Iris pigment epithelial cell (primary cell): ENCODE measurements around the gene ARID1B.

Experiments used
- DNase-seq: peaks from one replicate; pipeline ENCODE4 v3.0.0-alpha.2; 2011; ENCODE audit warnings: low read depth

ARID1B gene

DNA sequence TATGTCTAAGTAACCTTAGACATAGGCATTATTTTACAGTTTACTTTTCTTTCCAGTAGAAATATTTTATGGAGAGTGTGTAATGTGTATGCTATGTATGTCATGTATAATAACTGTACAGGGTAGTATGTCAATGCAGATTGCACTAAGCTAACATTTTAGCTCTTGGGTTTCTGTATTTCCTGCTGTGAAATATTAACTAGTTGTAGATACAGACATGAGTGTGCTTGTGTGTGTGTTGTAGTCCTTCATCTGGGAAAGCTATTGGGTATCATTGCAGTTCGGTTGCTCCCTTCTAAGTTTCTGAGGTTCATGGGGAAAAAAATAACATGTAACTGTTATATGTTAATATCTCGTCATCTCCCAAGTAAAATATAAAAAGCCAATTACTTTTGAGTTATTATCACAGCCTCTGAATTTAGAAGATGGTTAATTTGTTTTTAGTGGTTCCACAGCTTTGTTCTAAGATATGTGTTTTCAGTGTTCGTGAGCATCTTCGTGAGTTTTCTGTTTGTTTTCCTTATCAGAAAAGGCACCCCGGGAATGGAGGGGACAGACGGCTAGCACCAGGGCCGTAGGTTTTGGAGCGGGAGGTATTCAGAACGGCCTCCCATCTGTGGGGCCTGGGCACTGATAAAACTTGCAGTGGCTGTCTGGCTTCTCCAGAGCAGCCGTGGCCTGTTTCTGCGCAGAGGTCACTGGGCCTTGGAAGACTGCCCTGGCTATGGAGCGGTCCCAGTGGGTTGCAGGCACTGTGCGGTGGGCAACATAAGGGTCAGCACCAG is 215.0 kb downstream of the ARID1B start:
- peak; percentile 39 for DNase-seq

- DNase-seq = no peak
Observed at GRCh38 chr6:156993713-156994112, 216.5 kb downstream of the ARID1B start.

DNA sequence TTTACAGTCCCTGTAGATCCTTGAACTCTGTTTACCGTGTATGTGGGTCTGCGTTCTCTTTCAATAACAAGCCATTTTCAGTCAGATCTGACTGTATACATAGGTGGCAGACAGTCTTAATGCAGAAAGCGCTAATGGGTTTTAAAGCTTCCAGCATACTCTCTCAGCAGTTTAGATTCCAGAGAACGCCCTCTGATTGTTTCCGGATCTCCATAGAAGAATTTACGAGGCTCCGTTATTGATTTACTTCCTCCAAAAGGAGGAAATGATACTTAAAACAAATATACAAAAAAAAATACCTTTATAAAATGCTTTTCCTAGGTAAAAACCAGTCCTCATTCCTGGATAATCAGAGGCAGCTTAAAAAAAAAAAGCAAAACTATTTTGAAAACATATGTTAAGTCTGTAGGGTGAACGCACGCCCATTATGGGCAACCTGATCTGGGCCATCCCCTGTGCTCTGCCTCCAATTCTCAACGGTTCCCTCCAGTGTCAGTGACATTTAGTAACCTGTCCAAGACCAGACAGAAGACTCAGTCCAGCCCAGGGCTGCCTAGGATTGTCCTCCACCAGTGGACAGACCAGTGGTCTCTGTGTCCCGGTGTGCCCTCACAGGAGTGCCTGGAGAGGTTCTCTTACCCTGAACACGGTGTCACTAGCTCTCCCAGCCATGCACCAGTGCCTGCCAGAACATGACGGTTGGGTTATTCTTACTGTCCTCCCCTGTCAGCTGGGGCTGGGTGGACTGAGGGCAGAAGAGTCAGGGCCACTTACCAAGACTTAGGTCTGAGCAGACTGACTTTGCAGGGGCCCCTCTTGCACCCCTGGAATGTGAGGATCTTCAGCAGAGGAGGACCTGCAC is 217.3 kb downstream of the ARID1B start:
- DNase-seq = no peak

DNA sequence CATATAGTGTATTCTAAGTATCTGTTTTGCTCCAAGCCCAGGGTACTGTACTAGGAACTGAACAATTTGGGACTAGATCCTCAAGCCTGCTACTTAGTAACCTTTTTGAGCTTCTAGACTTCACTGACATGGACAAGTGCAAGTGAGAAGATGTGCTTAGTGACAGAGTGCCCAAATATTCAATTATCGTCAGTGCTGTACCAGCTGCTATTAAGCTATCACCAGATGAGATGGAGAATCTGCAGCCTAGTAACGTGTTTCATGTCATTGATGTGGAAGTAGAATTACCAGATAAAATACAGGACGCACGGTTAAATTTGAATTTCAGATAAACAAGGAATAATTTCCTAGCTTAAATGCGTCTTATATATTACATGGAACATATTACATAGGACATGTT is 218.3 kb downstream of the ARID1B start:
- DNase-seq = no peak

DNA sequence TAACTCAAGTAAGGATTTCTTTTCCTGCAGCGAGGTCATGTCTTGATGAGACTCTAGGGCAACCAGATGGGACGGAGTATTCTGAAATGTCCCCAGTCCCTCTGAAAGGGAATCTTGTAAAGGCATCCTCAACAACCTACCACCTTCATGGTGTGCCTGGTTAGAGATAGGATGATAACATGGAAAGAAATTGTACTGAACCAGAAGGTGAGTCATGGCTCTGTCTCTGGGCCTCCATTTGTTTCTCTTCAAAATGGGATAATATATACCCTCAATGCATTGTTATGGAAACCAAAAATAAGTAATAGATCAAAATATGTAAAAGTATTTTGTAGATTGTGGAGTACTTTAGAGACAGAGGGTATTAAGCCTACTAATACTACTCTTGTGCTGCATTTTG is 219.1 kb downstream of the ARID1B start:
- no peak for DNase-seq

GRCh38 chr6:156998794-156999330 is 221.7 kb downstream of the ARID1B start:
- no peak for DNase-seq

DNA sequence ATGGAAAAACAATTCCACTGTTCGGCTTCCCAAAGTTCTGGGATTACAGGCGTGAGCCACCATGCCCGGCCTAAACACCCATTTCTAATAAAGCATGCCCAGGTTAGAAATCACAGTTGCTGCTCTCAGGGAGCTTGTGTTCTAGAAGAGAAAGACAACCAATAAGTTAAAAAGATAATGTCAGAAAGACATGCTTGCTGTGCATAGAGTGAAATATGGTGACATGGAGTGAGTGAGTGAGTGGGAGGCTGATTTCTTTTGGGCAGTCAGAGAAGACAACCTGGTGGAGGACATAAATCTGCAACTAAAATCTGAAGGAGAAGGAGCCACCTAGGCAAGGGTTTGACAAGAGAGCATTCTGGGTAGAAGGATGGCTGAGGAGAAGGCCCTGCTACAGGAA is 222.6 kb downstream of the ARID1B start:
- DNase-seq = no peak

GRCh38 chr6:157001716-157002115 is 224.5 kb downstream of the ARID1B start:
- no peak for DNase-seq

- DNase-seq = no peak
Observed at GRCh38 chr6:157002774-157003173, 225.6 kb downstream of the ARID1B start.

DNA sequence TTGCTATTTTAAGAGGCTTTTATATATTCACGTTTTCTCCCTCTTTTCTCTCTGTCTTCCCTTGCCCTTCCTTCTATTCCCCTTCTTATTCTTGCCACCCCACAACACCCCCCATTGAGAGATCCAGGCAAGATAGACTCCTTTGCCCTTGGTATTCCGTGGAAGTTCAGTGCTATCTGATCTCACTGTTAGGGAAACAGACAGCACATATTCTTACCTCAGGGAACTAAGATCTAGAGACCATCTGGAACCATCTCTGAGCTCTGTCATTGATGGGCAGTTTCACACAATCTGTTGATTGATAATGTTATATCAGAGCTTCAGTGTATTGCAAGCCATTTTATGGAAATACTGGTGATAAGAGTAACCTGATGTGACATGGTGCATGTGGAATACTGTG is 228.8 kb downstream of the ARID1B start:
- no peak for DNase-seq

- no peak for DNase-seq
Observed at GRCh38 chr6:157008568-157008967, 231.4 kb downstream of the ARID1B start.

DNA sequence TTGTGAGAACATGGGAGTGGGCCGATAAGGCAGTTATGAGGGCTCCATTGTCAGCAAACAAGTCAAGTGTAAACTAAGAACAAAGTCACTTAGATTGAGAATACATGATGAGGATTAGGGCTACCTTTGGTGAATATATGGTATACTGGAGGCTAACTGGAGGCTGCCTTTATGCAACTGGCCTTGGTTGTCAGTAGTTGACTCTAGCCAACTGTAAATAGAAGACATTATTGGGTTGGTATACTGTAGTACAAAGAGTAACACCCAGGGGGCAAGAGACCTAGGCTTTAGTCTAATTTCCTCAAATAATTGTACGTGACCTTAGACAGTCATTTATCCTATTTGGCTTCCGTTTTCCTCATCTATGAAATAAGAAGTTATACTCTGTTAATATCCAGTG is 235.2 kb downstream of the ARID1B start:
- no peak for DNase-seq

DNA sequence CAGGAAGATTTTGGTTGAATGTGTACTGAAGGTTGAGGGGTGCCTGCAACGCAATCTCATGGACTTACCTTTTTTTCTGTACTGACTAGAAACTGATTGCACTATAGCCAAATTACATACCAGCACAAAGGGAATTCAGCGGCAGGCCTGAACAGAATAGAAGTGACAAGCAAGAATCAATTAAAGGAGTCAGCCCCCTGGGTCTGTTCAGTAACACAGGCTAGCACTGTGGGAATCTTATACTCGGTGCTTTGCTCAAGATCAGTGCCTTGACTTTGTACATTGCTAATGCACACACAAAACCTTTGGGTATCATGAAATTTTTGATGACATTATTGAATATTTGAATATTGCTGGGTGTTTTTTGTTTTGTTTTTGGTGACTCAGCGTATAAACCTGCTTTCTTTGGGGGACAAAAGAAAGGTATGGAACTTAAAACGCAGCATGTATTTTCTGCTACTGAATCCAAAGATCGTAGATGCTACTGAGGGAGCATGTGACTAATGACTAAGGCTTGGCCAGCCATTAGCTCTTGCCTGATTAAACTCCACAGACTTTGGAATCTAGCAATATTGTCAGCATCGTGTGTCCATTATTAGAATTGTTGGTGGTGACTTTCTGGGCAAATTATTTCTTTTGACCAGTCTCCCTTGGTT is 236.6 kb downstream of the ARID1B start:
- DNase-seq = no peak

DNA sequence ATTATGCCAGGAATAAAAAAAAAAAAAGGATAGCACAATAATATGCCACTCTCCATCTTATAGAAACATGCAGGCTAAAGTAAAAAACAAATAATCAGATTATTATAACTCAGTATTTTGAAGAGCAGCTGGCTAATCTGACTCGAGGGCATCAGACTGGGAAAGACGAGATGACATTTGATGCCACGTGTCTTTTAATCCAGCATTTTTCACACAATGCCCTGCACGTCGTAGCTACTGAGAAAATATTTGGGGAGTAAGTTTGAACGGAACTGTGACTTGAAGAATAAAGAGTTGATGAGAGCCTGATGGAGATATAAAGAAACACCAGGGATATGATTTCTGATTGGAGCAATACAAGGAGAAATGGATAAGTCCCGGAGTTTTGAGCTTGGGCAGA is 237.7 kb downstream of the ARID1B start:
- DNase-seq = no peak

DNA sequence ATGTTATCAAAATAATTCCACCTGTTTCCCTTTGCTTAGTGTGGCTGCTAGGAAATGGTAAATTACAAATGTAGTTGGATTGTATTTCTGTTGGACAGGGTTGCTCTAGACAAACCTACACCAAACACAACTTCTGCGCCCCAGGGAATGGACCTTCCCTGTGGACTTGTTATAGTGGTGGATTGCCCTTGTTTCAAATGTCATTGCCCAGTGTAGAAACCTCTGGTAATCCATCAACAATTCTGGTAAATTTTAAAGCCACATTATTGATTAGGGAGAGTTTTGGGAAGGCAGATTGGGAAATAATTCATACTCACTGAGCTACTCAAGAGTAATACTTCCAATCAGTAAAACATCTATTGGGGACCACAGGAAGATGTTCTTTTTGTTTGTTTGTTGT is 239.8 kb downstream of the ARID1B start:
- DNase-seq = no peak

DNA sequence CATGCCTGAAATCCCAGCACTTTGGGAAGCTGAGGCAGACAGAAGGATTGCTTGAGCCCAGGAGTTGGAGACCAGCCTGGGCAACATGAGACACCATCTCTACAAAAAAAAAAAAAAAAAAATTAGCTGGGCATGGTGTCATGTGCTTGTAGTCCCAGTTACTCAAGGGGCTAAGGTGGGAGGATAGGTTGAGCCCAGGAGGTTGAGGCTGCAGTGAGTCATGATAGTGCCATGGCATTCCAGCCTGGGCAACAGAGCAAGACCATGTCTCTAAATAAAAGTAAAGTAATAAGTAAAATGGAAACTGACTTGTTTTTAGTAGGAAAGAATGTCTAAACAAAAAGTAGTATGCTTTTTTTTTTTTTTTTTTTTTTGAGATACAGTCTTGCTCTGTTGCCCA is 240.7 kb downstream of the ARID1B start:
- DNase-seq = no peak

- no peak for DNase-seq
Observed at GRCh38 chr6:157019115-157019641, 242.0 kb downstream of the ARID1B start.

DNA sequence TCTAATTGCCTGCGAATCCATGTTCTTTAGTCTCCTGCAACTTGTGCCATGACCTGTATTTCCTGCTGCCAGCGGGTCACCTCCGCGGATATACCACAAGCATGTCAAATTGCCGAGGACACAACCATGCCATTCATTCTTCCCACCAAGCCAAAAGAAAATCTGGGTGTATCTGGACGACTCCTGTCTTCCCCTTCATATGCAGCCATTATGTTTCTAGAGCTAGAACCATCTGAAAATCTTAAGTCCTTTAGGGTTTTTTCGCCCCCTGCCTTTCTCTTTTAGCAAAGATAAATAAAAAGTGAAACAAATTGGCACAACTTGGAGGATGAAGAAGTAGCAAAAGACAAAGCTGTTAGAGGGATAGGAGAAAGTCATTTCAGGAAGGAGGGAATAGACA is 242.6 kb downstream of the ARID1B start:
- peak; percentile 10 for DNase-seq

- DNase-seq = peak; percentile 50
Observed at GRCh38 chr6:157020398-157020797, 243.2 kb downstream of the ARID1B start.

DNA sequence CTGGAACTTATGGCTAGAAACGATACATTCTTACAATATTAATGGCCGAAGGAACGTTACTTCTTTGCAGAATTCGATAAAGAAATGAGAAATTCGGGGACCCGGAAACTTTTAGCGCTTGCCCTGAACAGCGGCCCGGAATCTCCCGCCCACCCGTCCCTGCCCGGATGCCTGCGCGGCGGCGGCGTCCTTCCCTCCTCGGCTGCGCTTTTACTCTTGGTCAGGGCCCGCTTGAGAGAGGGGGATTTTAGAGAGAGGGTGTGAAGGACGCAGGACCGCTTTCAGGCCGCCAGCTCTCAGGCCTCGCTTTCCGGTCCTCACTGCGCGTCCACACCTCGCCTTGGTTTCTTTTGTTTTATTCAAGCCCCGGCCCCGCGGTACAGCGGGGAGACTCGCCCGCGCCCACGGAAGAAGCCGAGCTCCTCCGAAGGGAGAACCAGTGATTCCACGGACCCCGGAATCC is 243.7 kb downstream of the ARID1B start:
- DNase-seq = peak; percentile 70

GRCh38 chr6:157021344-157021992 is 244.3 kb downstream of the ARID1B start:
- DNase-seq = peak; percentile 89
